Measurements from ENCODE around the gene SATL1.

- no peak for TF ChIP-seq EZH2phosphoT487 (IDR thresholded peaks at IDR 0.05; ENCODE audit: insufficient read depth, low read depth)
- no peak for TF ChIP-seq EZH2 (IDR thresholded peaks at IDR 0.05; ENCODE audit: insufficient read depth, poor library complexity, severe bottlenecking)
These were observed 136.2 kb downstream of the SATL1 start for GRCh38 chrX:85107407-85107806.
